Measurements from ENCODE around the gene LRRFIP1. TPM values are rescaled to one million over a fixed set of nuclear protein-coding genes. Genes with fewer than 3 reads are reported as not detected.
A peak's percentile ranks its signal among the peaks of the same experiment; 100 is the strongest.

LRRFIP1 gene
- total and polyA plus RNA-seq, 10 donors = 40.4 to 164 (median 124) TPM

- H3K4me1 ChIP-seq = peaks cover 22 to 96% (median 76%) of the 10 kb centered on the region in 6 donors
- intact Hi-C loops (cut with DNase I; ENCODE audit: low total_unique reads) = no loop called here
- no peak for DNase-seq
- WGBS, 5 donors = 92 to 95% (median 94%) methylated on average over 9 of the region's 9 CpGs
- H3K9me3 ChIP-seq = no peaks in the 10 kb centered on the region
- TF ChIP-seq POLR2A (IDR thresholded peaks at IDR 0.05) (no peak), CTCF (IDR thresholded peaks at IDR 0.05 in 8 of 11, conservative IDR thresholded peaks at IDR 0.05 in 3 of 11) (no peak), POLR2AphosphoS5 (IDR thresholded peaks at IDR 0.05) (no peak)
- H3K4me3 ChIP-seq = no peak overlapping the region
- peak overlapping the region in 4 of 8 donors; percentile 23 to 56 (median 35) for H3K27ac ChIP-seq
- peaks cover 0 to 43% (median 2%) of the 10 kb centered on the region in 6 donors for H3K36me3 ChIP-seq
- H3K27me3 ChIP-seq (replicated peaks in 1 of 7) = no peaks in the 10 kb centered on the region
These were observed 97.6 kb downstream of the LRRFIP1 start for GRCh38 chr2:237724811-237725478.

- peak in 1 of 3 donors; percentile 55 for TF ChIP-seq POLR2AphosphoS5 (IDR thresholded peaks at IDR 0.05)
- TF ChIP-seq CTCF (IDR thresholded peaks at IDR 0.05 in 8 of 11, conservative IDR thresholded peaks at IDR 0.05 in 3 of 11) = no peak
- DNase-seq = no peak
- Histone ChIP-seq H3K27me3 (replicated peaks in 1 of 7) (no peaks in the 10 kb centered on the region), H3K27ac (peak overlapping the region in 5 of 8 donors; percentile 23 to 56 (median 34)), H3K9me3 (no peaks in the 10 kb centered on the region), H3K36me3 (peaks cover 0 to 38% (median 2%) of the 10 kb centered on the region in 6 donors), H3K4me3 (no peak overlapping the region), H3K4me1 (peaks cover 30 to 100% (median 81%) of the 10 kb centered on the region in 6 donors)
- intact Hi-C loops (cut with DNase I; ENCODE audit: low total_unique reads) = no loop called here
- 53 to 87% (median 66%) methylated on average over 4 of the region's 4 CpGs for WGBS, 5 donors
These were observed 98.3 kb downstream of the LRRFIP1 start for GRCh38 chr2:237725661-237726060.

- no peak for DNase-seq
- intact Hi-C loops (cut with DNase I; ENCODE audit: low total_unique reads) = no loop called here
- Histone ChIP-seq H3K4me1 (peaks cover 35 to 100% (median 86%) of the 10 kb centered on the region in 6 donors), H3K27me3 (replicated peaks in 1 of 7) (no peaks in the 10 kb centered on the region), H3K4me3 (no peak overlapping the region), H3K9me3 (no peaks in the 10 kb centered on the region), H3K27ac (peak overlapping the region in 4 of 8 donors; percentile 23 to 56 (median 35)), H3K36me3 (peaks cover 0 to 32% (median 2%) of the 10 kb centered on the region in 6 donors)
- WGBS, 5 donors = 36 to 66% (median 52%) methylated on average over 7 of the region's 7 CpGs
- TF ChIP-seq CTCF (IDR thresholded peaks at IDR 0.05 in 8 of 11, conservative IDR thresholded peaks at IDR 0.05 in 3 of 11) = no peak
- no peak for TF ChIP-seq POLR2AphosphoS5 (IDR thresholded peaks at IDR 0.05)
- no peak for TF ChIP-seq POLR2A (IDR thresholded peaks at IDR 0.05)
These were observed 99.0 kb downstream of the LRRFIP1 start for GRCh38 chr2:237726401-237726830.

- H3K36me3 ChIP-seq = peaks cover 0 to 28% (median 2%) of the 10 kb centered on the region in 6 donors
- 63 to 83% (median 76%) methylated on average over 5 of the region's 5 CpGs for WGBS, 5 donors
- H3K27me3 ChIP-seq (replicated peaks in 1 of 7) = no peaks in the 10 kb centered on the region
- H3K9me3 ChIP-seq = no peaks in the 10 kb centered on the region
- intact Hi-C loops (cut with DNase I; ENCODE audit: low total_unique reads) = no loop called here
- H3K4me1 ChIP-seq = peaks cover 32 to 100% (median 89%) of the 10 kb centered on the region in 6 donors
- DNase-seq = no peak
- TF ChIP-seq POLR2AphosphoS5 (IDR thresholded peaks at IDR 0.05) (peak in 1 of 3 donors; percentile 12), POLR2A (IDR thresholded peaks at IDR 0.05) (no peak)
- no peak overlapping the region for H3K4me3 ChIP-seq
- H3K27ac ChIP-seq = peak overlapping the region in 3 of 8 donors; percentile 38 to 58 (median 56)
These were observed 100.0 kb downstream of the LRRFIP1 start for GRCh38 chr2:237727363-237727762.

Measured in spleen (tissue), 11 donors.